Neural progenitor cell (in vitro differentiated cells): ENCODE results near the gene CHMP6. TPM values are rescaled to one million over a fixed set of nuclear protein-coding genes. Genes with fewer than 3 reads are reported as not detected.

Source experiments
- DNase-seq: peaks from one replicate; pipeline ENCODE4 v3.0.0-alpha.2; 2016; ENCODE audit warnings: low spot score
- H2AFZ ChIP-seq: fragments of 200-600 bp; sonication (generic); replicated peaks from 2 replicates; pipeline ENCODE4 v1.6.1; 2016; ENCODE audit warnings: antibody characterized with exemption
- H3F3A ChIP-seq: fragments of 200-600 bp; sonication (generic); 2 replicates; pipeline ENCODE4 v1.6.1; 2016; ENCODE audit warnings: antibody characterized with exemption, low read depth
- H3K27ac ChIP-seq: fragments of 200-600 bp; sonication (generic); 2 replicates; pipeline ENCODE4 v1.5.1; 2016; ENCODE audit warnings: mild to moderate bottlenecking
- H3K27me3 ChIP-seq: fragments of 200-600 bp; sonication (generic); 2 replicates; pipeline ENCODE4 v1.6.1; 2016; ENCODE audit warnings: mild to moderate bottlenecking, moderate library complexity
- H3K36me3 ChIP-seq: fragments of 200-600 bp; sonication (generic); 2 replicates; pipeline ENCODE4 v1.5.1; 2016
- H3K4me1 ChIP-seq: fragments of 200-600 bp; sonication (generic); 2 replicates; pipeline ENCODE4 v1.6.1; 2016; ENCODE audit warnings: mixed run types
- H3K4me2 ChIP-seq: fragments of 200-600 bp; sonication (generic); 2 replicates; pipeline ENCODE4 v1.6.1; 2016
- H3K4me3 ChIP-seq: fragments of 200-600 bp; sonication (generic); 2 replicates; pipeline ENCODE4 v1.5.1; 2016
- H3K79me2 ChIP-seq: fragments of 200-600 bp; sonication (generic); 2 replicates; pipeline ENCODE4 v1.6.1; 2016; ENCODE audit warnings: low read depth
- H3K9ac ChIP-seq: fragments of 200-600 bp; sonication (generic); 2 replicates; pipeline ENCODE4 v1.6.1; 2016
- H3K9me3 ChIP-seq: fragments of 200-600 bp; sonication (generic); 2 replicates; pipeline ENCODE4 v1.5.1; 2016; ENCODE audit warnings: low read depth
- H4K20me1 ChIP-seq: fragments of 200-600 bp; sonication (generic); 2 replicates; pipeline ENCODE4 v1.6.1; 2016; ENCODE audit warnings: low read depth
- H3K27ac Mint-ChIP-seq: 3 replicates; pipeline ENCODE4 v1.8.0; 2021; ENCODE audit warnings: mixed read lengths
- H3K27me3 Mint-ChIP-seq: 2 replicates; pipeline ENCODE4 v1.8.0; 2022; ENCODE audit warnings: low read depth, mild to moderate bottlenecking, inconsistent platforms, moderate library complexity, mixed read lengths; ENCODE audit not compliant: insufficient read depth
- H3K36me3 Mint-ChIP-seq: 3 replicates; pipeline ENCODE4 v1.8.0; 2021; ENCODE audit warnings: mixed read lengths
- H3K4me1 Mint-ChIP-seq: 3 replicates; pipeline ENCODE4 v1.8.0; 2021; ENCODE audit warnings: mixed read lengths
- H3K4me3 Mint-ChIP-seq: 3 replicates; pipeline ENCODE4 v1.8.0; 2021; ENCODE audit warnings: mild to moderate bottlenecking, moderate library complexity, mixed read lengths
- H3K9me3 Mint-ChIP-seq: 3 replicates; pipeline ENCODE4 v1.8.0; 2020; ENCODE audit warnings: mixed read lengths
- CTCF ChIP-seq: fragments of 200-600 bp; sonication (generic); IDR thresholded peaks from 2 replicates; pipeline ENCODE4 v1.5.1; 2017; ENCODE audit warnings: antibody characterized with exemption, mild to moderate bottlenecking
- EZH2 ChIP-seq: fragments of 200-600 bp; sonication (generic); IDR thresholded peaks from 2 replicates; pipeline ENCODE4 v1.6.1; 2017; ENCODE audit warnings: antibody characterized with exemption, mild to moderate bottlenecking, moderate library complexity
- EZH2phosphoT487 ChIP-seq: fragments of 200-600 bp; sonication (generic); IDR thresholded peaks from 2 replicates; pipeline ENCODE4 v1.6.1; 2017; ENCODE audit warnings: antibody characterized with exemption
- total RNA-seq: library from RNA; depleted of rRNA; stranded (reverse); fragments of >200 nt; gene quantifications from 2 replicates; pipeline ENCODE4 v1.2.3, GENCODE V29; 2015; ENCODE audit warnings: low replicate concordance

CHMP6 gene
- total RNA-seq, 1 donor from 2014 or later, result 11.5 TPM

- no peak for TF ChIP-seq EZH2
- no peak for TF ChIP-seq EZH2phosphoT487
- no peaks in the 10 kb centered on the region for H3K9me3 ChIP-seq
- H3K9ac ChIP-seq, result no peak overlapping the region
- H3K79me2 ChIP-seq, result no peaks in the 10 kb centered on the region
- no peak overlapping the region for H3K27ac ChIP-seq
- H4K20me1 ChIP-seq, result peaks cover 16% of the 10 kb centered on the region
- Mint-ChIP-seq H3K27ac (no peak overlapping the region), H3K9me3 (no peaks in the 10 kb centered on the region), H3K4me1 (peaks cover 20% of the 10 kb centered on the region), H3K36me3 (no peaks in the 10 kb centered on the region), H3K27me3 (peaks cover 10% of the 10 kb centered on the region), H3K4me3 (no peak overlapping the region)
- no peak overlapping the region for H2AFZ ChIP-seq
- H3K4me2 ChIP-seq, result no peak overlapping the region
- H3F3A ChIP-seq, result peaks cover 3% of the 10 kb centered on the region
- H3K27me3 ChIP-seq, result peaks cover 45% of the 10 kb centered on the region
- H3K4me3 ChIP-seq, result no peak overlapping the region
- no peaks in the 10 kb centered on the region for H3K36me3 ChIP-seq
- DNase-seq, result no peak
- H3K4me1 ChIP-seq, result peaks cover 6% of the 10 kb centered on the region
Measured at GRCh38 chr17:80989586-80989913, 2.1 kb upstream of the CHMP6 start.

DNA sequence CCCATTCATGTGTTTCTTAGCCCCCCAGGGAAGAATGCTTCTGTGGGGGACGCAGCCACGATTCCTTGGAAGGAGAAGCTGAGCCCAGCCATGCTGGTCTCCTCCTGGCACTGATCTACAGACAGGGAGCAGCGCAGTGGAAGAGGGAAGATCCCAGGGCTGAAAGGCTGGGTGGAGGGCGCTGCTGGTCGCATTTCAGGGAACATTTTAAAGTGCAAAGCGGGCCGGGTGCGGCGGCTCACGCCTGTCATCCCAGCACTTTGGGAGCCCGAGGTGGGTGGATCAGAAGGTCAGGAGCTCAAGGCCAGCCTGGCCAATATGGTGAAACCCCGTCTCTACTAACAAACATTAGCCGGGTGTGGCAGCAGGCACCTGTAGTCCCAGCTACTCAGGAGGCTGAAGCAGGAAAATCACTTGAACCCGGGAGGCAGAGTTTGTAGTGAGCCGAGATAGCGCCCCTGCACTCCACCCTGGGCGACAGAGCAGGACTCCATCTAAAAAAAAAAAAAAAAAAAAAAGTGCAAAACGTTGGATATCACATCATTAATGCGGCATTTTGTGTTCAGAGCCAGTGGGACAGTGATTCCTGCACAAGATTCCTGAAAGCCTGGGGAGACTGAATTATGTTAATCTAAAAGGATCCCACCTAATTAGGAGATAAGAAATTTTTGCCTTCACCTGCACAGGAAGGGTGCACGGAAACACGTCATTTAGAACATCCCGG lies 558 bp upstream of the CHMP6 start:
- peak overlapping the region; percentile 57 for H3K27ac Mint-ChIP-seq
- peaks cover 3% of the 10 kb centered on the region for H3F3A ChIP-seq
- peak overlapping the region; percentile 93 for H3K4me3 ChIP-seq
- H3K4me3 Mint-ChIP-seq, result peak overlapping the region; percentile 86
- DNase-seq, result no peak
- peaks cover 2% of the 10 kb centered on the region for H3K36me3 Mint-ChIP-seq
- H3K4me1 ChIP-seq, result peaks cover 6% of the 10 kb centered on the region
- peak overlapping the region; percentile 90 for H2AFZ ChIP-seq
- H3K27ac ChIP-seq, result no peak overlapping the region
- H3K4me2 ChIP-seq, result peak overlapping the region; percentile 98
- TF ChIP-seq EZH2phosphoT487 (no peak), CTCF (no peak), EZH2 (no peak)
- H3K27me3 Mint-ChIP-seq, result peaks cover 9% of the 10 kb centered on the region
- H3K9ac ChIP-seq, result no peak overlapping the region
- H3K27me3 ChIP-seq, result peaks cover 45% of the 10 kb centered on the region
- H3K79me2 ChIP-seq, result no peaks in the 10 kb centered on the region
- H3K36me3 ChIP-seq, result no peaks in the 10 kb centered on the region
- H3K9me3 Mint-ChIP-seq, result no peaks in the 10 kb centered on the region
- H3K9me3 ChIP-seq, result no peaks in the 10 kb centered on the region
- H3K4me1 Mint-ChIP-seq, result peaks cover 17% of the 10 kb centered on the region
- peaks cover 16% of the 10 kb centered on the region for H4K20me1 ChIP-seq

DNA sequence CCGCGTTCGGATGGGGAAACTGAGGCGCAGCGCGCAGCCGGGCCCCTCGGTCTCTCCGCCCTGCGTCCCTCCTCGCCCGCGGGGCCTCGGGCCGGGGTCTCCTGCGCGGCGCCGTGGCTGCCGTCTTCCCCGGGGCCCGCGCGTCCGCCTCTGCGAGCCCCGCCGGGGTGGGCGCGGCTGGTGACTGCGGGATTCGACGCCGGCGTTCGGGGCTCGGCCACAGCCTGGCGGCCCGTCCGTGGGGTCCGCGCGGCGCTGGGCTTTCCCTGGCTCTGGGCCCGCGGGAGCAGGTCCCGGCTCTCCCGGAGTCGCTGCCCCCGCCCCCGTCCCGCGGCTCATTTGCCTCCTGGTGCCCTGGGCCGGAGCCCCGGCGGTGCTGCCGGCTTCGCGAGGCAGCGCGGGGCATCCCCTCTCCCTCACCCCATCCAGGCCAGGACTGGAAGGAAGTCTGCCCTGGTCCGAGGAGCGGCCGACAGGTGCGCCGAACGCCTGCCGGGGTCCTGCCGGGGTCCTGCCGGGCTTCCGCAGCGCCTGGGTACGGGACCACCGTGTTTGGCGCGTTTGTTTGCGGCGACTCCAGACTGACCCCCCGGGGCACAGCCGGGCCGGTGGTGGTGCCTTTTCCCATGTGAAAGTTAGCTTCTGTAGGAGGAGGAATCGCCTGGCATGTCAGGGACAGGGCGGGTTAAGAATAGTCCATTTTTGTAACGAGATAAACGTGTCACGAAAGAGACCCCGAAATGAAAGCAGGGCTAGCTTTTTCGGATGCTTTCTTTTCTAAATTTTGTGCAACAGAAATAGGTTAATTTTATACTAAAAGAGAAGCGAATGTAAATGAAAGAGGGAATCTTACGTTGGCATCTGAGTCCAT lies 671 bp downstream of the CHMP6 start:
- no peak for TF ChIP-seq CTCF
- peak; percentile 39 for TF ChIP-seq EZH2
- TF ChIP-seq EZH2phosphoT487, result no peak
- no peak overlapping the region for H3K27ac Mint-ChIP-seq
- peak overlapping the region; percentile 90 for H2AFZ ChIP-seq

More for the DNA sequence above, 671 bp downstream of the CHMP6 start:
- H3K36me3 ChIP-seq, result no peaks in the 10 kb centered on the region
- DNase-seq, result peak; percentile 57
- H3K27me3 Mint-ChIP-seq, result peaks cover 6% of the 10 kb centered on the region
- H3F3A ChIP-seq, result peaks cover 3% of the 10 kb centered on the region
- H3K9ac ChIP-seq, result peak overlapping the region; percentile 53
- peaks cover 45% of the 10 kb centered on the region for H3K27me3 ChIP-seq
- H3K4me3 ChIP-seq, result peak overlapping the region; percentile 93
- peak overlapping the region; percentile 98 for H3K4me2 ChIP-seq
- H3K4me1 Mint-ChIP-seq, result peaks cover 17% of the 10 kb centered on the region
- H4K20me1 ChIP-seq, result peaks cover 16% of the 10 kb centered on the region
- H3K79me2 ChIP-seq, result no peaks in the 10 kb centered on the region
- peaks cover 6% of the 10 kb centered on the region for H3K4me1 ChIP-seq
- no peaks in the 10 kb centered on the region for H3K9me3 ChIP-seq
- H3K27ac ChIP-seq, result no peak overlapping the region
- peak overlapping the region; percentile 87 for H3K4me3 Mint-ChIP-seq
- H3K9me3 Mint-ChIP-seq, result no peaks in the 10 kb centered on the region
- peaks cover 2% of the 10 kb centered on the region for H3K36me3 Mint-ChIP-seq
